ENCODE data around the gene PCBP3.

PCBP3 gene

GRCh38 chr21:45991606-45992300, 348.2 kb downstream of the PCBP3 start:
- no peak for TF ChIP-seq POLR2AphosphoS5 (IDR thresholded peaks at IDR 0.05; ENCODE audit: low read depth, low read length)
- no peak for TF ChIP-seq POLR2A (IDR thresholded peaks at IDR 0.05; ENCODE audit: low read depth, low read length)
- FAIRE-seq (no peak), DNase-seq (ENCODE audit: insufficient read length) (no peak)
